ENCODE results near the gene TLE4. TPM values are rescaled to one million over a fixed set of nuclear protein-coding genes. Genes with fewer than 3 reads are reported as not detected.

Gene TLE4
- total and polyA plus RNA-seq, 12 donors: 11.8 to 70.5 (median 42.9) TPM

- intact Hi-C loops (cut with DNase I): loop anchor here in 1 of 2 donors (10.0 kb wide), 1 partner anchor 105 kb away; no protein-coding TSS in a partner anchor
- Histone ChIP-seq H3K4me3 (no peak overlapping the region), H3K9me3 (replicated peaks in 1 of 3) (no peaks in the 10 kb centered on the region), H3K27me3 (no peaks in the 10 kb centered on the region), H3K27ac (no peak overlapping the region), H3K4me1 (replicated peaks in 1 of 2) (peaks cover 10 to 84% of the 10 kb centered on the region in 2 donors), H3K36me3 (replicated peaks in 1 of 2) (no peaks in the 10 kb centered on the region)
- no peak for DNase-seq
- 66 to 69% (median 68%) methylated on average over 2 of the region's 2 CpGs for WGBS, 4 donors
- TF ChIP-seq CTCF (IDR thresholded peaks at IDR 0.05) (no peak), POLR2A (IDR thresholded peaks at IDR 0.05) (no peak)
Measured at GRCh38 chr9:79579624-79580023, 7.9 kb downstream of the TLE4 start.

- TF ChIP-seq POLR2A (IDR thresholded peaks at IDR 0.05) (no peak), CTCF (IDR thresholded peaks at IDR 0.05) (no peak)
- Histone ChIP-seq H3K4me3 (no peak overlapping the region), H3K9me3 (replicated peaks in 1 of 3) (no peaks in the 10 kb centered on the region), H3K36me3 (replicated peaks in 1 of 2) (no peaks in the 10 kb centered on the region), H3K27ac (no peak overlapping the region), H3K27me3 (no peaks in the 10 kb centered on the region), H3K4me1 (replicated peaks in 1 of 2) (peaks cover 10 to 83% of the 10 kb centered on the region in 2 donors)
- no peak for DNase-seq
- intact Hi-C loops (cut with DNase I): no loop called here
- WGBS, 4 donors: 78 to 88% (median 85%) methylated on average over 7 of the region's 7 CpGs
Measured at GRCh38 chr9:79580055-79580454, 8.3 kb downstream of the TLE4 start.

- TF ChIP-seq POLR2A (IDR thresholded peaks at IDR 0.05) (no peak), CTCF (IDR thresholded peaks at IDR 0.05) (no peak)
- no peaks in the 10 kb centered on the region for H3K9me3 ChIP-seq (replicated peaks in 1 of 3)
- H3K36me3 ChIP-seq (replicated peaks in 1 of 2): no peaks in the 10 kb centered on the region
- peak in 4 of 7 donors; percentile 33 to 41 (median 40) for DNase-seq
- no peak overlapping the region for H3K4me3 ChIP-seq
- peak overlapping the region in 2 of 5 donors; percentile 17 to 35 for H3K27ac ChIP-seq
- peaks cover 10 to 76% of the 10 kb centered on the region in 2 donors for H3K4me1 ChIP-seq (replicated peaks in 1 of 2)
- no peaks in the 10 kb centered on the region for H3K27me3 ChIP-seq
- intact Hi-C loops (cut with DNase I): no loop called here
- 32 to 41% (median 37%) methylated on average over 3 of the region's 3 CpGs for WGBS, 4 donors
Measured at GRCh38 chr9:79581388-79581787, 9.6 kb downstream of the TLE4 start.

- intact Hi-C loops (cut with DNase I): no loop called here
- no peaks in the 10 kb centered on the region for H3K27me3 ChIP-seq
- peaks cover 10 to 74% of the 10 kb centered on the region in 2 donors for H3K4me1 ChIP-seq (replicated peaks in 1 of 2)
- WGBS, 4 donors: 31 to 41% (median 38%) methylated on average over 3 of the region's 3 CpGs
- peak overlapping the region in 2 of 5 donors; percentile 17 to 35 for H3K27ac ChIP-seq
- peak in 2 of 7 donors; percentile 23 to 41 for DNase-seq
- H3K4me3 ChIP-seq: no peak overlapping the region
- TF ChIP-seq POLR2A (IDR thresholded peaks at IDR 0.05): no peak
- TF ChIP-seq CTCF (IDR thresholded peaks at IDR 0.05): no peak
- no peaks in the 10 kb centered on the region for H3K36me3 ChIP-seq (replicated peaks in 1 of 2)
- no peaks in the 10 kb centered on the region for H3K9me3 ChIP-seq (replicated peaks in 1 of 3)
Measured at GRCh38 chr9:79581794-79582193, 10.0 kb downstream of the TLE4 start.
